WERI-Rb-1 (cell line): ENCODE measurements around the gene CFAP70.

Experiments
- DNase-seq: peaks from one replicate; pipeline ENCODE4 v3.0.0-alpha.2; 2020
- H3K27ac ChIP-seq: fragments of 250-450 bp; sonication (Bioruptor Pico); 2 replicates; pipeline ENCODE4 v1.5.1; 2020; ENCODE audit warnings: mild to moderate bottlenecking, moderate library complexity
- H3K27me3 ChIP-seq: fragments of 250-450 bp; sonication (Bioruptor Pico); 2 replicates; pipeline ENCODE4 v1.5.1; 2021; ENCODE audit warnings: mild to moderate bottlenecking, low read depth, moderate library complexity; ENCODE audit not compliant: insufficient read depth, severe bottlenecking
- H3K36me3 ChIP-seq: fragments of 250-450 bp; sonication (Bioruptor Pico); 2 replicates; pipeline ENCODE4 v1.5.1; 2020; ENCODE audit warnings: mild to moderate bottlenecking, moderate library complexity
- H3K4me3 ChIP-seq: 2 replicates; pipeline ENCODE4 v1.5.1; 2011; ENCODE audit warnings: low read depth, mild to moderate bottlenecking, control low read depth, low read length
- H3K9me3 ChIP-seq: fragments of 250-450 bp; sonication (Bioruptor Pico); 2 replicates; pipeline ENCODE4 v1.5.1; 2021; ENCODE audit warnings: mild to moderate bottlenecking, moderate library complexity; ENCODE audit not compliant: severe bottlenecking
- CTCF ChIP-seq: IDR thresholded peaks from 2 replicates; pipeline ENCODE4 v1.5.1; 2011; ENCODE audit warnings: low read depth, mild to moderate bottlenecking, control low read depth, inconsistent platforms, low read length

CFAP70 gene

GRCh38 chr10:73359492-73359891 lies 828 bp upstream of the CFAP70 start:
- TF ChIP-seq CTCF: no peak
- no peak for DNase-seq
- Histone ChIP-seq H3K9me3 (peaks cover 5% of the 10 kb centered on the region), H3K4me3 (no peak overlapping the region), H3K36me3 (no peaks in the 10 kb centered on the region; the same call in 1 of the 2 replicates), H3K27ac (no peak overlapping the region), H3K27me3 (peaks cover 3% of the 10 kb centered on the region)

GRCh38 chr10:73357821-73358220 lies 843 bp downstream of the CFAP70 start:
- Histone ChIP-seq H3K9me3 (peaks cover 5% of the 10 kb centered on the region), H3K27ac (no peak overlapping the region)
- no peak for TF ChIP-seq CTCF

GRCh38 chr10:73357166-73357565 lies 1.5 kb downstream of the CFAP70 start:
- H3K9me3 ChIP-seq: peaks cover 4% of the 10 kb centered on the region
- H3K4me3 ChIP-seq: no peak overlapping the region
- no peak overlapping the region for H3K27ac ChIP-seq
- no peak for DNase-seq
- no peak for TF ChIP-seq CTCF
- no peaks in the 10 kb centered on the region; the same call in 1 of the 2 replicates for H3K36me3 ChIP-seq
- peaks cover 3% of the 10 kb centered on the region for H3K27me3 ChIP-seq

More at GRCh38 chr10:73357821-73358220, 843 bp downstream of the CFAP70 start:
- peak overlapping the region; percentile 86 for H3K4me3 ChIP-seq
- peaks cover 3% of the 10 kb centered on the region for H3K27me3 ChIP-seq
- DNase-seq: no peak
- H3K36me3 ChIP-seq: no peaks in the 10 kb centered on the region; the same call in 1 of the 2 replicates

- no peak for DNase-seq
- no peaks in the 10 kb centered on the region for H3K27me3 ChIP-seq
- H3K27ac ChIP-seq: no peak overlapping the region
- H3K4me3 ChIP-seq: no peak overlapping the region
- TF ChIP-seq CTCF: no peak
- no peaks in the 10 kb centered on the region for H3K36me3 ChIP-seq
- no peaks in the 10 kb centered on the region for H3K9me3 ChIP-seq
These were observed 14.4 kb downstream of the CFAP70 start for GRCh38 chr10:73344269-73344668.

- Histone ChIP-seq H3K9me3 (no peaks in the 10 kb centered on the region), H3K4me3 (no peak overlapping the region), H3K27me3 (no peaks in the 10 kb centered on the region), H3K27ac (no peak overlapping the region), H3K36me3 (no peaks in the 10 kb centered on the region)
- DNase-seq: no peak
- no peak for TF ChIP-seq CTCF
These were observed 18.5 kb downstream of the CFAP70 start for GRCh38 chr10:73340121-73340520.

- Histone ChIP-seq H3K4me3 (no peak overlapping the region), H3K27me3 (no peaks in the 10 kb centered on the region), H3K9me3 (no peaks in the 10 kb centered on the region), H3K27ac (no peak overlapping the region), H3K36me3 (no peaks in the 10 kb centered on the region)
- TF ChIP-seq CTCF: no peak
- DNase-seq: no peak
These were observed 19.2 kb downstream of the CFAP70 start for GRCh38 chr10:73339436-73339835.
